ENCODE measurements around the gene FAM13B. TPM values are rescaled to one million over a fixed set of nuclear protein-coding genes. Genes with fewer than 3 reads are reported as not detected.

The FAM13B gene
- total RNA-seq, 1 experiment from 2014 or later = 13.6 TPM

DNA sequence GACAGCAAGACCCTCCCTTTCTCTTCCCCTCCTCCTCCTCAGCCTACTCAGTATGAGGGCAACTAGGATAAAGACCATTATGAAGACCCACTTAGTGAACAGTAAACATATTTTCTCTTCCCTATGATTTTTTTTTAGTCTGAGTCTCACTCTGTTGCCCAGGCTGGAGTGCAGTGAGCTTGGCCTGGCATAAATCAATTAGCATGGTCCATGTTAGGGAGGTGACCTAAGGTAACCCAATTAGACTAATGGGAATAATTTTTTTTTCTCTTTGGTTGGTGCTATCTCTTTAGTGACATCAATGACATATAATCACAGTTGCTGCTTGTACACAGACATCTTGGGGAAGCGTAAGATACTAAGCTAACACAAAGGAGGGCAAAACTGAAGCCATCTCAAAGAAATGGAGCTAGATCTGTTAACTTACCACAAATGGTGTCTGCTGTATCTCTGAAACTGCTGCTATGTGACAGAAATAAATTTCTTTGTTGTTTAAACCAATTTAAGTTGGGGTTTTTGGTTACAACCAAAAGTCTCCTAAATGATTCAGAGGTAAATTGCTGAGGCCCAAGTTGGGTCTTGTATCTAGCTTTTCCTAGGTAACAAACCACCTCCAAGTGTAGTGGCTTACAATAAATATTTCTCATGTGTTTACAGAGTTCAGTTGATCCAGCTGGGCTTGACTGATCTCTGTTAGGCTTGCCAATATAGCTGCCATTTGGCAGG, 130.3 kb downstream of the FAM13B start:
- ATAC-seq (no peak), DNase-seq (ENCODE audit: low read depth, low spot score) (no peak)
- RAD21 ChIA-PET (ENCODE audit: low non-redundant PET in 1 of 2, low total read pairs in 2 of 2, uncharacterized antibody in 2 of 2, unreplicated experiment in 2 of 2) = no interaction called here
- Histone ChIP-seq H4K20me1 (ENCODE audit: insufficient read depth) (no peaks in the 10 kb centered on the region), H3K36me3 (ENCODE audit: control insufficient read depth in 1 of 2, insufficient read depth in 2 of 2, low read length in 2 of 2) (no peaks in the 10 kb centered on the region), H3K9me2 (ENCODE audit: insufficient read depth) (no peaks in the 10 kb centered on the region; the same call in none of the 2 replicates), H3K27ac (ENCODE audit: low read depth, low read length) (no peak overlapping the region), H3K4me3 (replicated peaks in 1 of 2; ENCODE audit: low read depth in 1 of 2, low read length in 2 of 2) (no peak overlapping the region), H3K9me3 (ENCODE audit: control insufficient read depth in 1 of 2, insufficient read depth in 1 of 2, low read depth in 1 of 2, low read length in 2 of 2) (no peaks in the 10 kb centered on the region), H3K79me2 (ENCODE audit: insufficient read depth, low read length) (no peaks in the 10 kb centered on the region), H3K4me2 (ENCODE audit: low read length) (no peak overlapping the region), H2AFZ (ENCODE audit: low read depth, low read length, poor library complexity, severe bottlenecking) (no peak overlapping the region), H3K27me3 (ENCODE audit: insufficient read depth, low read length) (no peaks in the 10 kb centered on the region), H3K4me1 (ENCODE audit: control insufficient read depth in 1 of 2, insufficient read depth in 2 of 2, low read length in 2 of 2) (no peaks in the 10 kb centered on the region), H3K9ac (ENCODE audit: low read length) (no peak overlapping the region)
- CTCF ChIA-PET = no interaction called here
- intact Hi-C loops (cut with micrococcal nuclease) = no loop called here
- TF ChIP-seq RAD21 (IDR thresholded peaks at IDR 0.05; ENCODE audit: low read depth) = no peak
- no peak for TF ChIP-seq ATF3 (IDR thresholded peaks at IDR 0.05)
- TF ChIP-seq ZFX (IDR thresholded peaks at IDR 0.05) = no peak
- no peak for TF ChIP-seq EGR1 (IDR thresholded peaks at IDR 0.05; ENCODE audit: low read depth)
- no peak for TF ChIP-seq CEBPB (IDR thresholded peaks at IDR 0.05; ENCODE audit: low read depth)
- no peak for TF ChIP-seq SRF (IDR thresholded peaks at IDR 0.05; ENCODE audit: low read depth)
- no peak for TF ChIP-seq YY1 (IDR thresholded peaks at IDR 0.05; ENCODE audit: extremely low read depth, insufficient replicate concordance, low read depth, low read length)
- TF ChIP-seq EZH2 (IDR thresholded peaks at IDR 0.05) = no peak
- TF ChIP-seq, protein P1, sequence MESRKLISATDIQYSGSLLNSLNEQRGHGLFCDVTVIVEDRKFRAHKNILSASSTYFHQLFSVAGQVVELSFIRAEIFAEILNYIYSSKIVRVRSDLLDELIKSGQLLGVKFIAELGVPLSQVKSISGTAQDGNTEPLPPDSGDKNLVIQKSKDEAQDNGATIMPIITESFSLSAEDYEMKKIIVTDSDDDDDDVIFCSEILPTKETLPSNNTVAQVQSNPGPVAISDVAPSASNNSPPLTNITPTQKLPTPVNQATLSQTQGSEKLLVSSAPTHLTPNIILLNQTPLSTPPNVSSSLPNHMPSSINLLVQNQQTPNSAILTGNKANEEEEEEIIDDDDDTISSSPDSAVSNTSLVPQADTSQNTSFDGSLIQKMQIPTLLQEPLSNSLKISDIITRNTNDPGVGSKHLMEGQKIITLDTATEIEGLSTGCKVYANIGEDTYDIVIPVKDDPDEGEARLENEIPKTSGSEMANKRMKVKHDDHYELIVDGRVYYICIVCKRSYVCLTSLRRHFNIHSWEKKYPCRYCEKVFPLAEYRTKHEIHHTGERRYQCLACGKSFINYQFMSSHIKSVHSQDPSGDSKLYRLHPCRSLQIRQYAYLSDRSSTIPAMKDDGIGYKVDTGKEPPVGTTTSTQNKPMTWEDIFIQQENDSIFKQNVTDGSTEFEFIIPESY (IDR thresholded peaks at IDR 0.05; ENCODE audit: extremely low read depth, insufficient replicate concordance, low read length) = no peak
- TF ChIP-seq, protein P2, sequence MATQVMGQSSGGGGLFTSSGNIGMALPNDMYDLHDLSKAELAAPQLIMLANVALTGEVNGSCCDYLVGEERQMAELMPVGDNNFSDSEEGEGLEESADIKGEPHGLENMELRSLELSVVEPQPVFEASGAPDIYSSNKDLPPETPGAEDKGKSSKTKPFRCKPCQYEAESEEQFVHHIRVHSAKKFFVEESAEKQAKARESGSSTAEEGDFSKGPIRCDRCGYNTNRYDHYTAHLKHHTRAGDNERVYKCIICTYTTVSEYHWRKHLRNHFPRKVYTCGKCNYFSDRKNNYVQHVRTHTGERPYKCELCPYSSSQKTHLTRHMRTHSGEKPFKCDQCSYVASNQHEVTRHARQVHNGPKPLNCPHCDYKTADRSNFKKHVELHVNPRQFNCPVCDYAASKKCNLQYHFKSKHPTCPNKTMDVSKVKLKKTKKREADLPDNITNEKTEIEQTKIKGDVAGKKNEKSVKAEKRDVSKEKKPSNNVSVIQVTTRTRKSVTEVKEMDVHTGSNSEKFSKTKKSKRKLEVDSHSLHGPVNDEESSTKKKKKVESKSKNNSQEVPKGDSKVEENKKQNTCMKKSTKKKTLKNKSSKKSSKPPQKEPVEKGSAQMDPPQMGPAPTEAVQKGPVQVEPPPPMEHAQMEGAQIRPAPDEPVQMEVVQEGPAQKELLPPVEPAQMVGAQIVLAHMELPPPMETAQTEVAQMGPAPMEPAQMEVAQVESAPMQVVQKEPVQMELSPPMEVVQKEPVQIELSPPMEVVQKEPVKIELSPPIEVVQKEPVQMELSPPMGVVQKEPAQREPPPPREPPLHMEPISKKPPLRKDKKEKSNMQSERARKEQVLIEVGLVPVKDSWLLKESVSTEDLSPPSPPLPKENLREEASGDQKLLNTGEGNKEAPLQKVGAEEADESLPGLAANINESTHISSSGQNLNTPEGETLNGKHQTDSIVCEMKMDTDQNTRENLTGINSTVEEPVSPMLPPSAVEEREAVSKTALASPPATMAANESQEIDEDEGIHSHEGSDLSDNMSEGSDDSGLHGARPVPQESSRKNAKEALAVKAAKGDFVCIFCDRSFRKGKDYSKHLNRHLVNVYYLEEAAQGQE (IDR thresholded peaks at IDR 0.05; ENCODE audit: low read depth) = no peak
- TF ChIP-seq SIN3A (IDR thresholded peaks at IDR 0.05; ENCODE audit: low read depth) = no peak
- no peak for TF ChIP-seq ZNF274 (IDR thresholded peaks at IDR 0.05; ENCODE audit: low read depth, low read length)
- TF ChIP-seq POLR2AphosphoS5 (IDR thresholded peaks at IDR 0.05; ENCODE audit: low read depth, low read length) = no peak
- no peak for TF ChIP-seq ELF1 (IDR thresholded peaks at IDR 0.05; ENCODE audit: borderline replicate concordance, low read depth)
- no TSS peak for BruUV-seq (replicated peaks)
- POLR2A ChIA-PET = no interaction called here
